ENCODE results near the gene RAD51B. TPM values are rescaled to one million over a fixed set of nuclear protein-coding genes. Genes with fewer than 3 reads are reported as not detected.

RAD51B gene
- total and polyA plus RNA-seq, 9 of the 15 experiments (the other 6 are each of a cell fraction or from before 2014, with no cell fraction given) = 8.5 to 17.3 (median 11.3) TPM

GRCh38 chr14:68051146-68051545 is 231.6 kb downstream of the RAD51B start:
- WGBS (ENCODE audit: insufficient coverage, low coverage, missing lambda C conversion rate) = 53% methylated on average over 1 of the region's 1 CpG
- FAIRE-seq = no peak
- no TSS peak for BruUV-seq (replicated peaks)

More at GRCh38 chr14:68051146-68051545, 231.6 kb downstream of the RAD51B start:
- in situ Hi-C loops (cut with MboI) (no loop called here), intact Hi-C loops (cut with micrococcal nuclease) (no loop called here)
- POLR2A ChIA-PET = no interaction called here
- Histone ChIP-seq H2AFZ (ENCODE audit: low read depth, low read length) (no peak overlapping the region), H3K27ac (ENCODE audit: extremely low read depth, low read depth, low read length) (no peak overlapping the region), H3K4me2 (ENCODE audit: insufficient read depth, low read length) (no peak overlapping the region), H3K36me3 (ENCODE audit: control insufficient read depth, insufficient read depth, low read length) (no peaks in the 10 kb centered on the region), H4K20me1 (replicated peaks; ENCODE audit: control insufficient read depth, insufficient read depth, low read length) (no peaks in the 10 kb centered on the region), H3K9me3 (replicated peaks; ENCODE audit: control insufficient read depth, insufficient read depth, low read depth, low read length) (no peaks in the 10 kb centered on the region), H3K79me2 (ENCODE audit: control insufficient read depth, insufficient read depth, low read length) (no peaks in the 10 kb centered on the region), H3K4me1 (replicated peaks in 1 of 2; ENCODE audit: control insufficient read depth in 2 of 2, insufficient read depth in 2 of 2, low read length in 2 of 2) (no peaks in the 10 kb centered on the region), H3K4me3 (no peak overlapping the region), H3K9ac (ENCODE audit: insufficient read depth in 1 of 2, low read depth in 2 of 2, low read length in 2 of 2) (no peak overlapping the region), H3K27me3 (ENCODE audit: control insufficient read depth in 2 of 2, insufficient read depth in 2 of 2, low read length in 2 of 2) (no peaks in the 10 kb centered on the region), H3K9me1 (ENCODE audit: control insufficient read depth, insufficient read depth, low read length) (no peaks in the 10 kb centered on the region)
- ATAC-seq = no peak
- CTCF ChIA-PET (ENCODE audit: low intra/inter-chr PET ratio) = no interaction called here
- DNase-seq (ENCODE audit: extremely low read depth in 1 of 4, low spot score in 3 of 4) = no peak
- TF ChIP-seq ZNF133 (CRISPR knock-in tag; IDR thresholded peaks at IDR 0.05) (no peak), ZNF174 (CRISPR knock-in tag; IDR thresholded peaks at IDR 0.05) (no peak), CREB3L1 (IDR thresholded peaks at IDR 0.05; ENCODE audit: borderline replicate concordance, low read depth) (no peak), AFF4 (CRISPR knock-in tag; IDR thresholded peaks at IDR 0.05) (no peak), ETV5 (CRISPR knock-in tag; IDR thresholded peaks at IDR 0.05; ENCODE audit: low read depth) (no peak)

Measured in K562 (cell line).